AG20443 (cell line): Measurements from ENCODE around the gene VGLL4.
"Not testable (repeated sequence)": the region's sequence is repeated elsewhere in the genome, so short reads cannot be mapped to it uniquely, and the experiment has no call there.

Experiments
- DNase-seq: peaks from one replicate; pipeline ENCODE4 v3.0.0; 2012; ENCODE audit warnings: low spot score, mixed read lengths

Gene VGLL4

GRCh38 chr3:11534011-11534792, 109.5 kb downstream of the VGLL4 start:
- DNase-seq: no peak

- no peak for DNase-seq
Measured at GRCh38 chr3:11532931-11533391, 110.8 kb downstream of the VGLL4 start.

GRCh38 chr3:11530153-11530721, 113.5 kb downstream of the VGLL4 start:
- DNase-seq: peak; percentile 76

GRCh38 chr3:11529281-11529680, 114.4 kb downstream of the VGLL4 start:
- no peak for DNase-seq

- DNase-seq: not testable (repeated sequence)
Measured at GRCh38 chr3:11526121-11526520, 117.6 kb downstream of the VGLL4 start.

- no peak for DNase-seq
Measured at GRCh38 chr3:11523572-11524101, 120.1 kb downstream of the VGLL4 start.

GRCh38 chr3:11522953-11523571, 120.7 kb downstream of the VGLL4 start:
- DNase-seq: no peak

- DNase-seq: no peak
Measured at GRCh38 chr3:11522398-11522715, 121.4 kb downstream of the VGLL4 start.

GRCh38 chr3:11521167-11521566, 122.5 kb downstream of the VGLL4 start:
- no peak for DNase-seq

- no peak for DNase-seq
Measured at GRCh38 chr3:11517601-11518000, 126.1 kb downstream of the VGLL4 start.

- peak; percentile 83 for DNase-seq
Measured at GRCh38 chr3:11514191-11514821, 129.4 kb downstream of the VGLL4 start.

- DNase-seq: no peak
Measured at GRCh38 chr3:11513817-11514135, 129.9 kb downstream of the VGLL4 start.

- DNase-seq: not testable (repeated sequence)
Measured at GRCh38 chr3:11513125-11513816, 130.4 kb downstream of the VGLL4 start.

GRCh38 chr3:11511606-11512005, 132.1 kb downstream of the VGLL4 start:
- DNase-seq: not testable (repeated sequence)

- DNase-seq: no peak
Measured at GRCh38 chr3:11510356-11510755, 133.4 kb downstream of the VGLL4 start.

- no peak for DNase-seq
Measured at GRCh38 chr3:11510001-11510340, 133.7 kb downstream of the VGLL4 start.

GRCh38 chr3:11509173-11510000, 134.3 kb downstream of the VGLL4 start:
- peak; percentile 89 for DNase-seq

GRCh38 chr3:11508346-11509172, 135.2 kb downstream of the VGLL4 start:
- DNase-seq: no peak

GRCh38 chr3:11507719-11508118, 136.0 kb downstream of the VGLL4 start:
- DNase-seq: no peak
